ENCODE data around the gene KCTD12. TPM values are rescaled to one million over a fixed set of nuclear protein-coding genes. Genes with fewer than 3 reads are reported as not detected.

Gene KCTD12
- total RNA-seq, 1 donor from 2014 or later, result 33.8 TPM

DNA sequence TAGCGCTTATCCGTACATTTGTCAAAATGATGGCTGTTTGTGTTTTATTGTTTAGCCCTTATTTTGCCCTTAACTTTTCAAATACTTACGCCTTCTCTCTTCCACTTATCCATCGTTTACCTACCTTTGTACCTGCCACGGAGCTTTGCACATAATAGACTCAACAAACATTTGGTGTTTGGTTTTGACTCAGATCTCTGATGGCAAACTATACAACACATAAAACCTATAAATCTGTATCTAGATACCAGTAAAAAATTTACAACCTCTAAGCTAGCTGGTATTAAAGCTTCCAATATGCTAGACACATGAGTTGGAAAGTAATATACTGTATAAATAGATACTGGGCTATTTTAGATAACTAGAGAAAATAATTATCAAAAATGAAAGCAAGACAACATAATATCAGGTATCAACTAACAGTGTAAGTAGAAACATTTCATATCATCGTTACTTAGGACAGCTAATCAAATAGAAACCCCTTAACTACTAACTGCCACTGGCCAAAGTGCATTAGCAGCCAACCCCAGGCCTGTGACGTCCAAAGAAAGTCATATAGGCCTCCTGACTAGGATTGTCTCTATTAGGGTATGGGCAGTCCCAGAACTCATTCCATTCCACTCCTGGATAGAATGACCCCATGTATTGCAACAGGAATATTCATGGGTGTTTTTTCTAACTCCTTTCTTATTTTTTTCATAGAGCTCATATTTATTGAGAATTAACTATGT, 53.8 kb downstream of the KCTD12 start:
- TF ChIP-seq, protein P1, sequence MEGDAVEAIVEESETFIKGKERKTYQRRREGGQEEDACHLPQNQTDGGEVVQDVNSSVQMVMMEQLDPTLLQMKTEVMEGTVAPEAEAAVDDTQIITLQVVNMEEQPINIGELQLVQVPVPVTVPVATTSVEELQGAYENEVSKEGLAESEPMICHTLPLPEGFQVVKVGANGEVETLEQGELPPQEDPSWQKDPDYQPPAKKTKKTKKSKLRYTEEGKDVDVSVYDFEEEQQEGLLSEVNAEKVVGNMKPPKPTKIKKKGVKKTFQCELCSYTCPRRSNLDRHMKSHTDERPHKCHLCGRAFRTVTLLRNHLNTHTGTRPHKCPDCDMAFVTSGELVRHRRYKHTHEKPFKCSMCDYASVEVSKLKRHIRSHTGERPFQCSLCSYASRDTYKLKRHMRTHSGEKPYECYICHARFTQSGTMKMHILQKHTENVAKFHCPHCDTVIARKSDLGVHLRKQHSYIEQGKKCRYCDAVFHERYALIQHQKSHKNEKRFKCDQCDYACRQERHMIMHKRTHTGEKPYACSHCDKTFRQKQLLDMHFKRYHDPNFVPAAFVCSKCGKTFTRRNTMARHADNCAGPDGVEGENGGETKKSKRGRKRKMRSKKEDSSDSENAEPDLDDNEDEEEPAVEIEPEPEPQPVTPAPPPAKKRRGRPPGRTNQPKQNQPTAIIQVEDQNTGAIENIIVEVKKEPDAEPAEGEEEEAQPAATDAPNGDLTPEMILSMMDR (IDR thresholded peaks at IDR 0.05), result no peak
- H3K9me3 Mint-ChIP-seq (ENCODE audit: low read depth), result no peaks in the 10 kb centered on the region
- H3K4me3 Mint-ChIP-seq (ENCODE audit: unreplicated experiment), result no peak overlapping the region

DNA sequence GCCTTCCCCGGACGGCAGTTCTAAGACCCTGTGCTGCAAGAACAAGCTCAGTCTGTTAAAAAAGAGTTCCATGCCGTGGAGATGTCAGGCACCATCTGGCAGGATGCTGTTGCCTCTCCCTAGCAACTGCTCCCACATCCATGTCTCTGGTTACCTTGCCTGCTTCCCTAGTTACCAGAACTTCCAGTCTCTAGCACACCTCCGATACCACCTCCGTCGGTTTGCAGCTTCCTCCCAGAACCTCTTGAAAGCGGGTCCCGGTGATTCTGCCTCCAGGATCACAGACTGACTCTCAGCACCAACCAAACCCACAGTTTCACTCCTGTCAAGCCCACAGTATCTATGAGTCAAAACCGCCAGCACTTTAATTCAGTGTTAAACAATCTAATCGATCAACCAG, 55.4 kb downstream of the KCTD12 start:
- no peak overlapping the region for H3K27ac Mint-ChIP-seq (ENCODE audit: unreplicated experiment)
- peaks cover 8% of the 10 kb centered on the region for H3K4me1 Mint-ChIP-seq (ENCODE audit: low read depth)
- no peaks in the 10 kb centered on the region for H3K27me3 Mint-ChIP-seq (ENCODE audit: low read depth)
- no peak overlapping the region for H3K4me3 Mint-ChIP-seq (ENCODE audit: unreplicated experiment)
- no peaks in the 10 kb centered on the region for H3K9me3 Mint-ChIP-seq (ENCODE audit: low read depth)
- no peaks in the 10 kb centered on the region for H3K36me3 Mint-ChIP-seq (ENCODE audit: low read depth)
- DNase-seq (ENCODE audit: low spot score), result no peak
- TF ChIP-seq, protein P1 (IDR thresholded peaks at IDR 0.05), result no peak

More for the DNA sequence above, 53.8 kb downstream of the KCTD12 start:
- Mint-ChIP-seq H3K27me3 (ENCODE audit: low read depth) (no peaks in the 10 kb centered on the region), H3K4me1 (ENCODE audit: low read depth) (peaks cover 12% of the 10 kb centered on the region), H3K27ac (ENCODE audit: unreplicated experiment) (no peak overlapping the region), H3K36me3 (ENCODE audit: low read depth) (no peaks in the 10 kb centered on the region)
- no peak for DNase-seq (ENCODE audit: low spot score)

Other genes starting within 250 kb of the KCTD12 start
- not detected in 3 replicates for gene ACOD1, start 62.1 kb upstream of the KCTD12 start, total RNA-seq
- 22.7 to 37.4 TPM (median 27.2 TPM) in 3 replicates for gene CLN5, start 105.7 kb upstream of the KCTD12 start, total RNA-seq
- 39.1 to 41.8 TPM (median 40.6 TPM) in 3 replicates for gene FBXL3, start 140.8 kb upstream of the KCTD12 start, total RNA-seq

Data from chondrocyte (in vitro differentiated cells).